Fibroblast of peridontal ligament (primary cell): ENCODE measurements around the gene RALGAPB.
"Not testable (repeated sequence)": the region's sequence is repeated elsewhere in the genome, so short reads cannot be mapped to it uniquely, and the experiment has no call there.

ENCODE experiments used
- DNase-seq: peaks from one replicate; pipeline ENCODE4 v3.0.0-alpha.2; 2010; ENCODE audit errors: extremely low read depth

The RALGAPB gene

GRCh38 chr20:38584099-38584763 lies 111.6 kb downstream of the RALGAPB start:
- DNase-seq: no peak

GRCh38 chr20:38585404-38586180 lies 112.9 kb downstream of the RALGAPB start:
- no peak for DNase-seq

GRCh38 chr20:38586181-38586525 lies 113.5 kb downstream of the RALGAPB start:
- no peak for DNase-seq

GRCh38 chr20:38588303-38588702 lies 115.7 kb downstream of the RALGAPB start:
- no peak for DNase-seq

GRCh38 chr20:38589351-38589750 lies 116.7 kb downstream of the RALGAPB start:
- DNase-seq: no peak

GRCh38 chr20:38589967-38590675 lies 117.5 kb downstream of the RALGAPB start:
- DNase-seq: no peak

GRCh38 chr20:38590676-38591473 lies 118.2 kb downstream of the RALGAPB start:
- DNase-seq: no peak

GRCh38 chr20:38591474-38592410 lies 119.1 kb downstream of the RALGAPB start:
- no peak for DNase-seq

GRCh38 chr20:38592411-38592790 lies 119.8 kb downstream of the RALGAPB start:
- not testable (repeated sequence) for DNase-seq

- DNase-seq: not testable (repeated sequence)
Observed at GRCh38 chr20:38594281-38594680, 121.6 kb downstream of the RALGAPB start.

GRCh38 chr20:38595886-38596285 lies 123.2 kb downstream of the RALGAPB start:
- not testable (repeated sequence) for DNase-seq

GRCh38 chr20:38599410-38599882 lies 126.8 kb downstream of the RALGAPB start:
- DNase-seq: no peak

GRCh38 chr20:38600057-38600456 lies 127.4 kb downstream of the RALGAPB start:
- no peak for DNase-seq

GRCh38 chr20:38601216-38602184 lies 128.9 kb downstream of the RALGAPB start, which contains the start of gene ARHGAP40:
Gene ARHGAP40 (plus strand): TSS chr20:38601809.
- DNase-seq: no peak

- no peak for DNase-seq
Observed at GRCh38 chr20:38602185-38602581, 129.5 kb downstream of the RALGAPB start.

- DNase-seq: no peak
Observed at GRCh38 chr20:38603286-38603685, 130.6 kb downstream of the RALGAPB start.

- DNase-seq: no peak
Observed at GRCh38 chr20:38604873-38605303, 132.2 kb downstream of the RALGAPB start.

- no peak for DNase-seq
Observed at GRCh38 chr20:38607351-38607750, 134.7 kb downstream of the RALGAPB start.

GRCh38 chr20:38608188-38608587 lies 135.5 kb downstream of the RALGAPB start:
- DNase-seq: no peak
